ENCODE data around the gene TOLLIP. TPM values are rescaled to one million over a fixed set of nuclear protein-coding genes. Genes with fewer than 3 reads are reported as not detected.

The TOLLIP gene
- polyA plus RNA-seq, 2 of the 4 experiments (the other 2 are of a cell fraction), result 26.5 to 37.9 TPM

DNA sequence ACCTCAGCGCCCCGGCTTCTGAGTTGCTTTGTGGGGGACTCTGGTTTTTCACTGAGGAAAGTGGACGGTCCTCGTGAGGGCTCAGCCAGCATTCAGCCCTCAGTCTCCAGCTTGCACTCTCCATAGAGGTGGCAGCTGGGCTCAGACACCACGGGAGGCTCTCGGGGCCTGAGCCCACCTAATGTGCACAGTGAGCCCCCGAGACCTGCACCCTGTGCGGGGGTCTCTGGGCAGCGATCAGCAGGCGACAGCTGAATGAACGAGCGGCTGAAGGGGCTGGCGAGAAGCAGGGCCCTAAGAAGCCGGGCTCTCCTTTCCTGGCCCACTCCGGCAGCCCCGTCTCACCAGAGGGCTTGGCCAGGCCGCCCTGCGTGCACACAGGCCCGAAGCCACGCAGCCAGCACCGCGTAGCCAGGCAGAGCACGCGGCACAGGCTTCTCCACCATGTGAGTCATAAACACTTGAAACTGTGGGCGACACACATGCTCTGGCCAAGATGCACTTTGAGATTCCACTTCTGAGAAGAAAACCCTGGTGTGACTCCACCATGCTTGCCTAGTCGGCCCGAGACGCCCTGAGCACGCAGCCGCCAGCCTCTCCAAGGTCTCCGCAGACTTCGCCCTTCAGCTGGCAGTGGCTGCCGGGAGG, 28.0 kb downstream of the TOLLIP start:
- no peak for ATAC-seq
- Histone ChIP-seq H3K4me3 (no peak overlapping the region), H3K4me2 (no peak overlapping the region), H3K27ac (no peak overlapping the region), H3K9me3 (no peaks in the 10 kb centered on the region), H3K4me1 (no peaks in the 10 kb centered on the region)
- POLR2A ChIA-PET, result no interaction called here
- 89% methylated on average over 25 of the region's 33 CpGs for WGBS (ENCODE audit: missing lambda C conversion rate)
- FAIRE-seq, result no peak
- CTCF ChIA-PET, result interaction anchor here (0.9 to 1.0 kb wide), 3 partner anchors 10 to 233 kb away, joined by 3 read pairs; no protein-coding TSS in a partner anchor
- TF ChIP-seq USF2 (IDR thresholded peaks at IDR 0.05) (no peak), RARB (CRISPR knock-in tag; IDR thresholded peaks at IDR 0.05) (no peak), HEYL (CRISPR knock-in tag; IDR thresholded peaks at IDR 0.05) (no peak), ZFP36 (IDR thresholded peaks at IDR 0.05; ENCODE audit: borderline replicate concordance, partially characterized antibody) (no peak), JUN (IDR thresholded peaks at IDR 0.05) (no peak), RAD21 (conservative IDR thresholded peaks at IDR 0.05 in 1 of 2, IDR thresholded peaks at IDR 0.05 in 1 of 2) (no peak), HOXB13 (CRISPR knock-in tag; IDR thresholded peaks at IDR 0.05; ENCODE audit: low read depth) (no peak)
- DNase-seq (ENCODE audit: low read depth in 1 of 2, low spot score in 1 of 2), result no peak

GRCh38 chr11:1280116-1281035, 29.1 kb downstream of the TOLLIP start:
- DNase-seq (ENCODE audit: low read depth in 1 of 2, low spot score in 1 of 2) (no peak), FAIRE-seq (no peak), ATAC-seq (no peak)
- Histone ChIP-seq H3K4me2 (no peak overlapping the region), H3K4me3 (no peak overlapping the region), H3K9me3 (no peaks in the 10 kb centered on the region), H3K4me1 (no peaks in the 10 kb centered on the region), H3K27ac (no peak overlapping the region)
- POLR2A ChIA-PET, result no interaction called here
- CTCF ChIA-PET, result interaction anchor here (0.9 to 1.4 kb wide), 2 partner anchors 11 to 29 kb away, joined by 3 read pairs; partner anchors contain the start of gene TOLLIP
- 94% methylated on average over 46 of the region's 46 CpGs for WGBS (ENCODE audit: missing lambda C conversion rate)
- no peak for TF ChIP-seq ZSCAN20 (CRISPR knock-in tag; IDR thresholded peaks at IDR 0.05)

GRCh38 chr11:1279674-1280055, 29.8 kb downstream of the TOLLIP start:
- 97% methylated on average over 14 of the region's 14 CpGs for WGBS (ENCODE audit: missing lambda C conversion rate)
- no peak overlapping the region for H3K4me2 ChIP-seq
- POLR2A ChIA-PET, result no interaction called here

More at GRCh38 chr11:1279674-1280055, 29.8 kb downstream of the TOLLIP start:
- no peak overlapping the region for H3K4me3 ChIP-seq
- FAIRE-seq (no peak), DNase-seq (ENCODE audit: low read depth in 1 of 2, low spot score in 1 of 2) (no peak), ATAC-seq (no peak)
- no peaks in the 10 kb centered on the region for H3K4me1 ChIP-seq
- H3K27ac ChIP-seq, result no peak overlapping the region
- CTCF ChIA-PET, result interaction anchor here (1.4 kb wide), 1 partner anchor 30 kb away, joined by 3 read pairs; the partner anchor contains the start of gene TOLLIP
- TF ChIP-seq FOSL2 (IDR thresholded peaks at IDR 0.05) (no peak), FOSL2 (CRISPR knock-in tag; IDR thresholded peaks at IDR 0.05) (no peak), CTCF (IDR thresholded peaks at IDR 0.05) (no peak)
- no peaks in the 10 kb centered on the region for H3K9me3 ChIP-seq

Measured in A549 (cell line).